ENCODE data around the gene SCAF8.

GRCh38 chr6:154709621-154710020 lies 23.6 kb upstream of the SCAF8 start:
- TF ChIP-seq, protein P1, sequence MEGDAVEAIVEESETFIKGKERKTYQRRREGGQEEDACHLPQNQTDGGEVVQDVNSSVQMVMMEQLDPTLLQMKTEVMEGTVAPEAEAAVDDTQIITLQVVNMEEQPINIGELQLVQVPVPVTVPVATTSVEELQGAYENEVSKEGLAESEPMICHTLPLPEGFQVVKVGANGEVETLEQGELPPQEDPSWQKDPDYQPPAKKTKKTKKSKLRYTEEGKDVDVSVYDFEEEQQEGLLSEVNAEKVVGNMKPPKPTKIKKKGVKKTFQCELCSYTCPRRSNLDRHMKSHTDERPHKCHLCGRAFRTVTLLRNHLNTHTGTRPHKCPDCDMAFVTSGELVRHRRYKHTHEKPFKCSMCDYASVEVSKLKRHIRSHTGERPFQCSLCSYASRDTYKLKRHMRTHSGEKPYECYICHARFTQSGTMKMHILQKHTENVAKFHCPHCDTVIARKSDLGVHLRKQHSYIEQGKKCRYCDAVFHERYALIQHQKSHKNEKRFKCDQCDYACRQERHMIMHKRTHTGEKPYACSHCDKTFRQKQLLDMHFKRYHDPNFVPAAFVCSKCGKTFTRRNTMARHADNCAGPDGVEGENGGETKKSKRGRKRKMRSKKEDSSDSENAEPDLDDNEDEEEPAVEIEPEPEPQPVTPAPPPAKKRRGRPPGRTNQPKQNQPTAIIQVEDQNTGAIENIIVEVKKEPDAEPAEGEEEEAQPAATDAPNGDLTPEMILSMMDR (IDR thresholded peaks at IDR 0.05): no peak
- TF ChIP-seq POLR2A (IDR thresholded peaks at IDR 0.05): no peak
- TF ChIP-seq EP300 (IDR thresholded peaks at IDR 0.05): no peak

Measured in sigmoid colon (tissue), 4 donors.